Psoas muscle (tissue), 8 donors: ENCODE measurements around the gene MAPK4. TPM values are rescaled to one million over a fixed set of nuclear protein-coding genes. Genes with fewer than 3 reads are reported as not detected.
A peak's percentile ranks its signal among the peaks of the same experiment; 100 is the strongest.
"Not testable (repeated sequence)": the region's sequence is repeated elsewhere in the genome, so short reads cannot be mapped to it uniquely, and the experiment has no call there.

Experiments used
- ATAC-seq, 4 donors: fragments of 200-7000 bp; cut with Tn5 transposase; one replicate each; pipeline ENCODE4 v1.9.1; 2020; ENCODE audit warnings: moderate library complexity in 3 of 4, mild to moderate bottlenecking in 2 of 4
- DNase-seq, 2 donors: peaks; one replicate each; pipeline ENCODE4 v3.0.0-alpha.2; 2020
- H3K27ac ChIP-seq: fragments of 200-600 bp; one replicate; pipeline ENCODE4 v1.8.0; 2022
- H3K27me3 ChIP-seq, 3 donors: fragments of 200-600 bp in 1 of 3; one replicate each; pipeline versions ENCODE4 v1.6.1 to v1.8.0; 2013 to 2022; ENCODE audit warnings: low read length in 2 of 3, mild to moderate bottlenecking in 2 of 3, moderate library complexity in 1 of 3; ENCODE audit not compliant: insufficient read depth in 3 of 3
- H3K36me3 ChIP-seq, 2 donors: fragments of 200-600 bp in 1 of 2; one replicate each; pipeline versions ENCODE4 v1.6.1 to v1.8.0; 2013 to 2022; ENCODE audit warnings: low read depth in 1 of 2, mild to moderate bottlenecking in 1 of 2, moderate library complexity in 1 of 2; ENCODE audit not compliant: insufficient read depth in 1 of 2
- H3K4me1 ChIP-seq: fragments of 200-600 bp; one replicate; pipeline ENCODE4 v1.8.0; 2022
- H3K4me3 ChIP-seq: fragments of 200-600 bp; one replicate; pipeline ENCODE4 v1.8.0; 2022; ENCODE audit warnings: mild to moderate bottlenecking
- H3K9me3 ChIP-seq: fragments of 200-600 bp; one replicate; pipeline ENCODE4 v1.8.0; 2022
- CTCF ChIP-seq: fragments of 200-600 bp; IDR thresholded peaks from one replicate; pipeline ENCODE4 v1.8.0; 2022; ENCODE audit warnings: antibody characterized with exemption
- WGBS, 3 donors: extraction: QIAGEN DNeasy Blood & Tissue Kit; methylation state at CpG; one replicate each; pipeline versions ENCODE4 v1.1.6 to v1.1.7; 2013; 5-methylcytosine and 5-hydroxymethylcytosine counted together
- intact Hi-C, 2 donors: fragments of 100-400 bp; cut with DNase I; formaldehyde crosslinking; loops; one replicate each; pipeline versions ENCODE4 v1.11.0 to v1.14.2; 2022
- polyA plus RNA-seq, 3 donors: library from polyadenylated mRNA; stranded (reverse); fragments of 200-250 nt; gene quantifications; one replicate each; pipeline ENCODE4 v1.2.3, GENCODE V29; 2013
- total RNA-seq, 4 donors: library from RNA; stranded (reverse); fragmentation: NEBNext Ultra II Directional in 2 of 4; extraction: Animal tissue kit (Norgen Biotek cat#: 25700) in 2 of 4; gene quantifications; one replicate each; pipeline versions ENCODE4 v1.2.1 to v1.2.4, GENCODE V29; 2021 to 2023
- donor health status: healthy with polysubstance abuse.
- donor health status: DM: no; HTN: no; CAD: no; lungs with moderate emphysema.
- donor health status: Bipolar disorder and iron deficiency.
- donor health status: healthy.
- donor health status: DM: yes; HTN: yes; CAD: no.
- donor health status: DM: no; HTN: no; CAD: no.
- donor health status: DM: no; HTN: no; CAD: no.
- donor health status: DM: yes; HTN: yes; CAD: no.

MAPK4 gene
- total and polyA plus RNA-seq, 7 donors, result 0.36 to 1.8 (median 0.68) TPM

- Histone ChIP-seq H3K4me3 (no peak overlapping the region), H3K27ac (no peak overlapping the region), H3K36me3 (no peaks in the 10 kb centered on the region), H3K4me1 (peaks cover 7% of the 10 kb centered on the region), H3K9me3 (no peaks in the 10 kb centered on the region), H3K27me3 (peaks cover 0 to 12% (median 0%) of the 10 kb centered on the region in 3 donors)
- ATAC-seq, result no peak
- WGBS, 3 donors, result 93 to 95% (median 94%) methylated on average over 3 of the region's 3 CpGs
- no peak for DNase-seq
- intact Hi-C loops, result loop anchor here in 1 of 2 donors (5.0 kb wide), 2 partner anchors 50 to 90 kb away; no protein-coding TSS in a partner anchor
- no peak for TF ChIP-seq CTCF
Observed at GRCh38 chr18:50562686-50563085, 2.8 kb downstream of the MAPK4 start.

- intact Hi-C loops, result loop anchor here in 1 of 2 donors (5.0 kb wide), 2 partner anchors 51 to 89 kb away; no protein-coding TSS in a partner anchor
- Histone ChIP-seq H3K36me3 (no peaks in the 10 kb centered on the region), H3K27me3 (peaks cover 0 to 12% (median 0%) of the 10 kb centered on the region in 3 donors), H3K4me1 (peaks cover 7% of the 10 kb centered on the region), H3K9me3 (no peaks in the 10 kb centered on the region), H3K4me3 (no peak overlapping the region), H3K27ac (no peak overlapping the region)
- ATAC-seq (no peak), DNase-seq (no peak)
- TF ChIP-seq CTCF, result no peak
- 53 to 63% (median 59%) methylated on average over 3 of the region's 3 CpGs for WGBS, 3 donors
Observed at GRCh38 chr18:50563376-50563775, 3.5 kb downstream of the MAPK4 start.

- Histone ChIP-seq H3K4me1 (no peaks in the 10 kb centered on the region), H3K36me3 (no peaks in the 10 kb centered on the region), H3K9me3 (no peaks in the 10 kb centered on the region), H3K4me3 (no peak overlapping the region), H3K27ac (no peak overlapping the region), H3K27me3 (no peaks in the 10 kb centered on the region)
- peak in 1 of 4 donors; percentile 61 for ATAC-seq
- intact Hi-C loops, result no loop called here
- no peak for TF ChIP-seq CTCF
- no peak for DNase-seq
Observed at GRCh38 chr18:50569930-50570329, 10.0 kb downstream of the MAPK4 start.

DNA sequence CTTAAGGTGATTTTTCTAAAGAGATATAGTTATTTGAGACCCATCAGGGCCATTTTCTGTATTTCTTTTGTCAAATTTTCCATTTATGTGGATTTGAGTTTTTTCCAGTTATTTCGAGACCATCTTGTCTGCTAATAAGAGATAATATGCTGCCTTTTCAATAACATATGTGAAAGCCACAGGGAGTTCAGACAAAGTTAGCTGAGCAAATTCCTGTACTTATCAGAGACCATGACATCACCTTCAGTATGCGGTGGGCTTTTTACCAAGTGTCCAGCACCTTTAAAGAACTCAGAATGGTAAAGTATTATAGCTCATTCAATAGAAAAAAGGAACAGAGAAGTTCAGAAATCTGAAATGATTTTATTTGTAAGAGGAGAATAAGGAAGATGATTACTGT, 11.7 kb downstream of the MAPK4 start:
- Histone ChIP-seq H3K4me3 (no peak overlapping the region), H3K27ac (no peak overlapping the region), H3K9me3 (no peaks in the 10 kb centered on the region), H3K27me3 (no peaks in the 10 kb centered on the region), H3K4me1 (no peaks in the 10 kb centered on the region), H3K36me3 (no peaks in the 10 kb centered on the region)
- no peak for TF ChIP-seq CTCF
- WGBS, 3 donors, result 83 to 85% (median 83%) methylated on average over 2 of the region's 2 CpGs
- no peak for ATAC-seq
- intact Hi-C loops, result no loop called here
- no peak for DNase-seq

DNA sequence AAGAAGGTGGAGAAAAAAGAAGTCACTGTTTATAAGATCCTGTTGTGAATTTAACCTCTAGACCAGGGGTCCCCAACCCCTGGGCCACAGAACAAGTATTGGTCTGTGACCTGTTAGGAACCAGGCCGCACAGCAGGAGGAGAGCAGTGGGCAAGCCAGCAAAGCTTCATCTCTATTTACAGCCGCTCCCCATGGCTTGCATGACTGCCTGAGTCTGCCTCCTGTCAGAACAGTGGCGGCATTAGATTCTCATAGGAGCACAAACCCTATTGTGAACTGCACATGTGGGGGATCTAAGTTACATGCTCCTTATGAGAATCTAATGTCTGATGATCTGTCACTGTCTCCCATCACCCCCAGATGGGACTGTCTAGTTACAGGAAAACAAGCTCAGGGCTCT, 13.3 kb downstream of the MAPK4 start:
- H3K36me3 ChIP-seq, H3K27ac ChIP-seq, H3K4me1 ChIP-seq, intact Hi-C loops, DNase-seq, H3K9me3 ChIP-seq, H3K4me3 ChIP-seq, H3K27me3 ChIP-seq, ATAC-seq: not testable (repeated sequence)
- 90 to 91% (median 91%) methylated on average over 3 of the region's 3 CpGs for WGBS, 3 donors
